Inferior parietal cortex (tissue), 1 donor: ENCODE results near the gene HHAT.

Source experiments
- DNase-seq: peaks from one replicate; pipeline ENCODE4 v3.0.0-alpha.2; 2016; ENCODE audit errors: extremely low spot score

Gene HHAT

DNA sequence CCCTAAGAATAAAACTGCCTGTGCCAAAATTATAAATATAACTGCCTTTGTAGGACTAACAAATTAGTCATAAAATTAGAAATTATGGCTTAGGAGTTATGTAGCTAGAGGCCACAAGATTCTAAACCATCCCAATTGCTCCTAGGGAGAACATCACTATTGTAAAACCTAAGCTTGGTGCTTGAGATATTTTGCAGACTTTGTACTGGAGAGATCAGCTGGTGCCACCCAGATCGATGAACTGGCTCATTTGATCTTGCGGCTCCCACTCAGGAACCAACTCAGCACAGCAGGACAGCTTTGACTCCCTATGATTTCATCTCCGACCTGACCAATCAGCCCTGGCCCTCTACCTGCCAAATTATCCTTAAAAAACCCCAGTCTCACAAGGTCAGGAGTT, 30.6 kb downstream of the HHAT start:
- no peak for DNase-seq

DNA sequence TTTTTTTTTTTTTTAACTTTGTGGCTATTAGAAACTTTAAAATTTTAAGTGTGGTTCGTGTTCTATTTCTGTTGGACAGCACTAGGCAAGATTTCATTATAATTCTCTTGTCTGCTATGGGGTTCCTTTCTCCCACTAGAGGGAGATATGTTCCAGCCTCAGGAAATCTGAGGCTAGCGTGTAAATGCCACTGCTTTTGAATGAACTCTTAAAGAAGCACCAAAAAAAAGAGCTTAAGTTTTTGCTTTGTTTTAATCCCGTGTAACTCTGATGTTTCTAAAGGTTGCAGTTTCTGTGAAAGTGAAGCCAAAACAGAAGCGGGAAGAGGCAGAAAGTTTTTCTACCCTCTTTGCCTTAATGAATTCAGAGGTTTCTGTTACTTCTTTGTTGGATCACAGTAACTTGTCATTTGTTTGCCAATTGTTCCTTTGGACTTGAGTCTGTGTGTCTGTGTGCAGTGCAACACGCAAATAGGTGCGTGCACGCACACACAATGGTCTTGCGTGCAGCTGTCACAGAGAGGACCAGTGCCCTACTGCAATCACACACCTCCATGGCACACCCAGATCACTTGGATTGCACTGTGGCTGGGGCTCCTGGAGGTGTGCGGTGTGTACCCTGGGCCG, 32.3 kb downstream of the HHAT start:
- peak; percentile 83 for DNase-seq

DNA sequence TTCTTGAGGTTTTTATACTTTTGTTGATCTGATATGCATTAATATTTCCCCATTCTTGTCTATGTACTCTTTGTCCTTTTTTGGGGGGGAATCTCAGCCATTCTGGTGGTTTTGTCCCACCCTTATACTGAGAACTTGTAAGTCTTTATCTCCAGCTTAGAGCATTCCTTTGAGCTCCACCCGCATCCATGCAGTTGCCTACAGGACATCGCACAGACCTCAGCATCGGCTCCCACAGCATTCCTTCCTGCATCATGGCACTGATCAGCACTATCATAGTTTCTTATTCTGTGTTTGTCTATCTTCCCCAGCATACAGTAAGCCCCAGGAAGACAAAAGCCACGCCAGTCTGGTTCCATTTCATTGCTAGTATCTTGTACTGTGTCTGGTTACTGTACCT, 33.0 kb downstream of the HHAT start:
- DNase-seq = no peak

DNA sequence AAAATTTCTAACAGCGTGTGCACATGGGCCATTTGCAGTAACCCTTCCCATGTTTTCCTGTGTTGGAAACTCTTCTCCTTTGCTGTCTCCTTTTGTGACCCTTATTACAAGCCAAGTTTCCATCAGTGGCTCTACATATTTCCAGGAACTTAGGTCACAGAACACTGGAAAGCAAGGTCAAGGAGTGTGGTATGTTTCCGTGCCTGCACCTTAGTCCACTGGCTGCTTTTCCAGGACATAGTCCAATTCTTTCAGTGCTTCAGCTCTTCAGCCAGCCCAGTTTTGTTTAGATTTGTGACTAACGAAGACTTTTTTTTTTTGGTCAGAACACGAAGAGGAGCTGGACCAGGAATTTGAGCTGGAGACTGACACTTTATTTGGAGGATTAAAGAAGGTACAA, 33.8 kb downstream of the HHAT start:
- DNase-seq = no peak

DNA sequence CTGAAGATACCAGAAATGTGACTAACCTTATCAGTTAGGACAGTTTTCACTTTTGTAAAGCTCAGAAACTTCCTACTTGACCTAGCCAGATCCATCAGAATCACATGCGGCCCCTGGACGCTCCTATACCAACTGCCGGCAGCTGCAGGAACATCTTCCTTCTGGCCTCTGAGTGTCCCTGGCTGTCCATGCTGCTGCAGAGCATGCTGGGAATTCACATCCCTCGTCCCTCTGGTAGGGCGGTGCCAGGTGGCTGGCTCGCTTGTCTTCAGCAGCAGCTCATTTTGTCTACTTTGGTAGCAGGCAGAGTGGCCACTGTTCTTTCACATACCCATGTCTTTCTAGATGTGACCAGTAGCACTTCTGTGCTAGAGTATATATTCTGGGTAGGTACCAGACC, 34.4 kb downstream of the HHAT start:
- DNase-seq = no peak

DNA sequence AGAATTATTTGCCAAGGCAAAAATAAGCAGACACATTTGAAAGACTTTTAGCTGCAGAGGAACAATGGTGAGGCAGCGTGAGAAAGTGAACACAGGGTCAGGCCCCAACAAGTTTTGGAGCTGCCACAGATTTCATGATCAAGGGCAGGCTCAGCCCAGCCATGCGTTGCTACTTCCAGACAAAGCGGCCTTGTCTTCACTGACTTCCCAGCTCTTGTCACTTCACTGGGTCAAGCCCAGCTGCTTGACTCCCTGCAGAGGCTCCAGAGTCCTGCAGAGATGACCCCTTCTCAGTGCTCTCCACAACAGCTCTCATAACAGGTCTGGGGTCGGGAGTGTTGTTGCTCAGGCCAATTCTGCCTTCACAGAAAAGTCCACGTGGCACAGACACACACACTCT, 35.8 kb downstream of the HHAT start:
- DNase-seq = no peak

DNA sequence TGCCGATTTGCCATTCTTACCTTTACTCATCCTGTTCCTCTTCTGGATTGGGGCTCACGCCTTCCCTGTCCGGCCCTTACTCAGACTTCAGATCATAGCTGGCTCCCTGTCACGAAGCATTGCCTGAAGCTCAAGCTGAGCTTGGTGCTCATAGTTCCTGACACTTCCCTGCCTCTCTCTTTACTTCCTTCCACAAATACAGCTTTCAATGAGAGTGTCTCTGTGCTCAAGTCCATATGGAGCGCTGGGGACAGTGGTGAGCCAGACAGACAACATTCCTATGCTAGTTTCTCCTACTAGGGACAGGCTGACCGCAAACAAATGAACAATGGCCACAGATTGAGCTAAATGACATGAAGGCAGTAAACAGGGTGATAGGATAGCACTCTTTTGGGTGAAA, 38.1 kb downstream of the HHAT start:
- DNase-seq = no peak

DNA sequence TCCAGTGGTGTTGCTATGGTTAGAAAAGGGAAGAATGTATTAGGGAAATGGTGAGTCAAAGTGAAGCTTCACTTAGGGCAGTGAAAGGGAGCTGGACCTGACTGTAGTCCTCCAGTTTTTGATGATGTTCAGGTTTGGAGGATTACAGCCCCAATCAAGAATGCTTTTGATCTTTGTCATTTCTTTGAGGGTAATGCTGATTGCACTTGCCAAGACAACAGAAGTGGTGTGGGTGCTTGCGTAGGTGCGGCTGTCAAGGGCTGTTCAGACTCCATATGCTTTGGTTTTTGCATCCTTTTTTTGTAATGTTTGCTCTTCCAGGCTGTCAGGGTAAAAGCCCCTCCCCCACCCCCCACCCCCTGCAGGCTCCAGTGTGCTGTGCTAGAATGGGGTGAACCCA, 38.9 kb downstream of the HHAT start:
- DNase-seq = no peak

DNA sequence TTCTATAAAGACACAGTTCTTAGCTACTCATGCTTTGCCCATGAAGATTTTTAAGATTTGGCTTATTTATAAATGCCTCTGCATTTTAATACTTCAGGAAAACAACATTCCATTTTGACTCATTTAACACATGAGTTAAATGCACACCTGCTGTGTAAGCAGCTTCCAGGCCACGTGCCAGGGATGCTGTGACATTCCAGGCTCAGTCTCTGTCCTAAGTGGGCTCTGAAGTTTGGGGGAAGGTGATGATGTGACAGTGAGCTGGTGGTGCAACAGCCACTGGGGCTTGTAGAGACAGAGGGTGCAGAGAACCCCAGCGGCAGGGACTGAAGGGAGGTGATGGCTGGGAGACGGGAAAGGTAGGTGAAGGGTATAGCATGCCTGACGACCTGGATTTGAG, 40.7 kb downstream of the HHAT start:
- no peak for DNase-seq

DNA sequence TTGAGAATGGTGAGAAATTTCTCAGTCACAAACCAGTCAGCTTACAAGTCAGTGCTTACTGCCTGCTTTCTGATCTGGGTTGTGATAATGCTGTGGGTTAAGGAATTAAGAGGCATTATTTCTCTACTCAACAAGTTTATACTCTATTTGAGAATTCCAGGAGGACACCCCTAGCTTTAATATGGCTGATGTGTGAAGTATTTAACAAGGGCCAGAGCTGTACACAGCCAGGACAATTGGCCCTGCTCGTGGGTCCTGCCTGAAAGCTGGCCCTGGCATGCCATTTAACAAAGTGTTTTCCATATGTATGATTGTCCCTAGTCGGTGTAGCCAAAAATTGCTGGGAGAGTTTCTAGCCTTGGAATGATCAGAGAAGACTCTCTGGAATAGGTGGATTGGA, 43.2 kb downstream of the HHAT start:
- no peak for DNase-seq

DNA sequence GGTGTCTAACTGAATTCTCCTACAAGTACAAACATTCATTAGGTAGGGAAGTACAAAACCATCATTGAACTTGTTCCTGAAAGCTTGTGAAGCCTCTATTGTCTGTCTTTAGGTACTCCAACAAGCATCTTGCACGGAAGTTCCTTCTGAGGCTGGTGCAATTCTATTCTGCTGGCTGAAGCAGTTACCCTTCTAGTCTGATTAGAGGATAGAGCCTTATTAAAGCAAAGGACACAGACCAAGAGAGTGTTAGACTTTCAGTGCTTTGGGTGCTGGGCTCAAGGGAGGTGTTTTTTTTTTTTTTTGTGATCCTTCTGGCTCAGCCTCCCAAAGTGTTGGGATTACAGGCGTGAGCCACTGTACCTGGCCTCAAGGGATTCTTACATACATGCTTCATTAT, 43.8 kb downstream of the HHAT start:
- no peak for DNase-seq

DNA sequence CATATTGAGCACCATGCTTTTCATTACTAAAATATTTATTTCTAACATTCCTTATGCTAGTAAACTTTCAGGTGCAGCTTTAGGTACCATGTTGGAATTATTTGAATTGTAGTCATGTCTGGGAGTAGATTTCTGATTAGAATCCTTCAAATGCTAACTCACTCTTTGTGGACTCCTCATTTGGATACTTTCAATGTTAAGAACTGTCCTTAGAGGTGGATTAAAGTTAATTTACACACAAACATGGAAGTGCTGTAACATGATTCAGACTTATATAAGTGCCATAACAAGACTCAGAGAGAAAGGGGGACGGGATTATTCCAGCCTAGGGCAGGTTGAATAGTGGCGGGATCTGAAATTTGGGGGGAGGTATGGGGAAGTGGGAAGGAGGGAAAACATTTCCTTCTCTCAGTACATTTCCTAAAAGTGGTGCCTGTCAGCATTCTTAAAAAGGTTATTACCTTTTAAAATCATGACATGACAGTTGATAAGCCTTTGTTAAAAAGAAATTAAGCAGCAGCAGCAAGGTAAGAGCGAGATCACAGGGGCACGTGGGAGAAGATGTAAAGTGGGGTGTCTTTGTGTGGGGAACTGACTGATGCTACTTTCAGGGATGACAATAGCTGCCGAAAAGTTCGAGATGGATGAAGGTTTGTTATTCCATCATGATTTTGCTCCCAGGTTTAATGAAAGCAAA, 44.4 kb downstream of the HHAT start:
- no peak for DNase-seq

DNA sequence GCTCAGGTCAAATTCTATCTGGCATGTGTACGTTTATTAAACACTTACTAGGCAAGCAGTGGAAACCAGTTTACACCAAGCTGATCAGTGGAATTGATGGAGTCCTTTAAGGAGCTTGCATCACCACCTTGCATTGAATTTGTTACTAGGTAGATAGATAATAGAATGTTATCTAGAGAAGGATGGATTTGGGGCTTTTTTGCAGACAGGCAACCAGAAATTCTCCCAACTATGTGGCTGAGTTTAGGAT, 44.9 kb downstream of the HHAT start:
- no peak for DNase-seq

DNA sequence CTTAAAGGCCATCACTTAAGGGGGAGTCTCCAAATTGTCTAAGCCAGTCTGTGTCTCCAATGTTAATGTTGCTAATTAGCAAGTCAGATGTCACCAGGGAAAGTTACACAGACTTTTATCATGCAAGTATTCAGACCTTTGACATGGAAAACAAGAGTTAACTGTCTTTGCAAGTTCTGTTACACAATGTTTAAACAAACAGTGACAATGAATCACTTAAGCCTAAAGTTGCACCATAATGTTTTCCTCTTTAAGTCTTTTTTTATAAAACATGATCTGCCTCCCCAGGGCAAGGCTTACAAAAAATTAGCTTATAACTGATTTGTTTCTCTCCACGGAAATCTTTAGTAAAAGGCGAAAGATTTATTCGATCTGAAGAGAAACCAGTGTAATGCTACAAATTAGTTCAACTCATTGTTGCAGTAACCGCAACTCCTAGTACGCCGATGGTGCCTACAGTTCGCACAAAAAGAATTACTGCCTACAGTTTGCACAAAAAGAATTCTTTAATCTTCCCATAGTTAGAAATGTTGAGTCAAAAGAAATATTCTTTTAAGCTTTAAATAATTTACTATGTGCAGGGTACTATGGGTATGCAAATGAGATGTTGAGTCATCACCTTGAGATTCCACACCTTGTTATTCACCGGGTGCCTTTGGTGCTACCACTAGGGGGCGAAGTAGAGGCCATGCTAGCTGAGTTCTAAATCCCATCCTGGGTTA, 45.3 kb downstream of the HHAT start:
- no peak for DNase-seq

DNA sequence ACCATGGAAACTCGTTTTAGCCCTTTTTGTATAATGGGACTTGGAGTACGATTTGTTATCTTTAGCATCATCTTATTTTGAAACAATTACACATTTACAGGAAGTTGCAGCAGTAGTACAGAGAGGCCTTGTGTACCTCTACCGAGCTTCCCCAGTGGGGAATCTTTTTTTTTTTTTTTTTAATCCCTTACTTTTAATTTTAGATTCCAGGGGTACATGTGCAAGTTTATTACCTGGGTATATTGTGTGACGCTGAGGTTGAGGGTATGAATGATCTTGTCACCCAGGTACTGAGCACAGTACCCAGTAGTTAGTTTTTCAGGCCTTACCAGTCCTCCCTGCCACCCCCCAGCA, 45.9 kb downstream of the HHAT start:
- no peak for DNase-seq

DNA sequence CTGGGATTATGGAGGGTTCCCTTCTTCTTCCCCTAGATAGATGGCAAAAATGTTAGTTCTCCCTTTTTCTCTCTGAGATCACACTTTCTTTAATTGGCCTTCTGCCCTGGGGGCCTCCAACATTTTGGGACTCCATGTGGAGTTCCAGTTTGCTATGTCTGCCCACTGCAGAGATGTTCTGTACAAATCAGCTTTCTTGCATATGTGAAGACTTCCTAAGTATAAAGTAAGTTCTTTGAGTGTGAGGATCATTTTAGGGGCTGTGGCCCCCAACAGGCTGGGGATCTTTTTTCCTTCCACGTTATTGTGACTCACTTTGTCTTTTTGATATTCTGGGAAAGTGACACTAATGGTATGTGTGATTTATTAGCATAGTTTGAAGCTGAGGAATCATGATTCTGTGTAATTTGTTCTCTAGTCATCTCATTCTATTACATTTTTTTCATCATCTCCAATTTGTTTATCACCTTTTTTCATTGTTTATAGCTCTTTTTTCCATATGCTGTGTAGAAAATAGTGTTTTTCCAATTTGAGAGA, 48.2 kb downstream of the HHAT start:
- no peak for DNase-seq

DNA sequence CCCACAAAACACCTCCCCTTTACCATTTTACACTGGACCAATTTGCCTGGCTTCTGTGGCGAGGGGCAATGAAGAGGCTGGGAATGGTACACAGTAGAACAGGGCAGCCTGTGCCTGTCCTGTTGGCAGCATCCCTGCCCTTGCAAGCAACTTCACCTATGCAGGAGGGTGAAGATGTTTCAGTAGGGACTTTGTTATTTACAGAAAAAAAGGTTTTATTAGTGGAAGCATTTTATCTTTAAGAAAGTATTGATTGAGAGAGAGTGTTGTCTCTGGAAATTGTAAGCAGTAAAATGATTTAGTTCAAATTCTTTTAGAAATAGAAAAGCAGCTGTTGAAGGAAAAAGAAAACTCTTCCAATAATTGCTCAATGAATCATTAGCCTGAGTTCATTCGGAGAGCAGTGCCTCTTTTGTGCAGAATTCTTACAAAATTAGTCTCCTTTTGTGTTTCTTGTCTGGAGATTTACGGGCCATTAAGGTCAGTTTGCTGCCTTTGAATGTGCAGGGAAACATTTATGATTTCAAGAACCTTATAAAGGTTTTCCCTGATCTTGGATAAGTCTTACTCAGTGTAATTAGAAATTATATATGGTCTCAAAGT, 49.1 kb downstream of the HHAT start:
- DNase-seq = no peak

DNA sequence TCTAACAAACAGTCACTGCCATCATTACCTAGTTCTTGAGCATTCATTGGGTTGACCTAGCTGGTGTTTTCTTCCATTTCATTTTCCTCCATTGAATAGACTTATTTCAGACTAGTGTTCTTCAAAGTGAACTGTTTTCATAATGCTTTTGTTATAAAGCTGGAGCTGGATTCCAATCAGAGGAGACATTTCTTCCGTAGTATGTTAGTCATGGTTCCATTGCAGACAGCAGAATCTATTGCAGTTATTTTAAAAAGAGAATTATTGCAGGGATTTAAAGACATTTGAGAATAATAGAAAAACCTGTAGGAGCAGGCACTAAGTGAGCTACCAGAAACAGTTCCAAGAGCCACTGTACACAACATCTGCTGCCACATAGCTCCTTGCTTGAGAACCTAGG, 50.0 kb downstream of the HHAT start:
- DNase-seq = no peak

DNA sequence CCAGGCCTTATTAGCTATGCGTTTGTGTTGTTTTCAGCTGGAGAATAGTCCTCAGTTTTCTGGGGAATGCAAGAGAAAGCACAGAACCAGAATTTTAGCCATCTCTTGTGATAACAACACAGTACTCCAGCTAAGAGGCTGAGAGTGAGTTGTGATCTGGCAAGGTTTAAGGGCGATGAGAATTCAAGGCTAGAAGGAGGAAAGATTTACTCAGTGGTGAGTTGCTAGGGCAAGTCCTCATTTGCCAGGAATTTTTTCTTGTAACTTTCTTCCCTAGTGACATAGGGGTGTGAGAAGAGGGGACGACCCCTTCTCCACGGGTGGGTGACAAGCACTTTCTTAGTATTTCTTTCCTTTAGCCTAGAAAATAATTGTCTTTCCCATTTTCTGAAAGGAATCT, 53.2 kb downstream of the HHAT start:
- no peak for DNase-seq

DNA sequence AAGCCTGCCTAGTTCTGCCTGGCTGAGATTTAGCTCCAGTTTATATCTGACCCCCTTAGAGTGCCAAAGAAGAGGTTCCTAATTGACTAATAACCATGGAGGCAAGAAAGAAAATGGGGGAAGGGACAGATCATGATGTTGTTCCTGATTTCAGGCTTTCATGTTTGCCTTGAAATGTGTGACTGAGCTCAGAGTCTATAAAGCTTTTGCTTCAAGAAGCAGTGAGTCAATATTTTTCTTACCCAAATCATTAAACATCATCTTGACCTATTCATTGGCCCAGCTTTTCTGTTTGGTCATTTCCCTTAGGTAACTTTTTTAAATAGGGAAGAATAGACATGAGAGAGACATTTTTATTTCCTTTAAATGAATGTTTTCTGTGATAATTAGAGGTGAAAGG, 55.9 kb downstream of the HHAT start:
- no peak for DNase-seq

DNA sequence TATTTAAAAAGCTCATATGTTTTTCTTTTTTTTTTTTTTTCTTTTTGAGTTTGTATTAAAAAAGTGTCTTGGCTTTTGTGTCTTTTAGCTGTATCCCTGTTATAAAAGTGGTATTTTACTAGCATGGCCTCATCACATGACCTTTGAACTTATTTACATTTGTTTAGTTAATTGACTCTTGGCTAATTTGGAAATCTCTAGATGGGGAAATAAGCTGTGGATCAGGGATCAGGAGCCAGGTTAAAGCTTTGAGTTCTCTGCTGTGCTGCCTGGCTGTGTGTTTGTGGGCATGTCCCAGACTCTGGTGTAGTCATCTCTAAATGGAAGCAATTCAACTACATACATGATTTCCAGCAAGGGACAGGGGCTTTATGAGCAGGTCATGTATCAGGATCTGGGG, 56.5 kb downstream of the HHAT start:
- no peak for DNase-seq

DNA sequence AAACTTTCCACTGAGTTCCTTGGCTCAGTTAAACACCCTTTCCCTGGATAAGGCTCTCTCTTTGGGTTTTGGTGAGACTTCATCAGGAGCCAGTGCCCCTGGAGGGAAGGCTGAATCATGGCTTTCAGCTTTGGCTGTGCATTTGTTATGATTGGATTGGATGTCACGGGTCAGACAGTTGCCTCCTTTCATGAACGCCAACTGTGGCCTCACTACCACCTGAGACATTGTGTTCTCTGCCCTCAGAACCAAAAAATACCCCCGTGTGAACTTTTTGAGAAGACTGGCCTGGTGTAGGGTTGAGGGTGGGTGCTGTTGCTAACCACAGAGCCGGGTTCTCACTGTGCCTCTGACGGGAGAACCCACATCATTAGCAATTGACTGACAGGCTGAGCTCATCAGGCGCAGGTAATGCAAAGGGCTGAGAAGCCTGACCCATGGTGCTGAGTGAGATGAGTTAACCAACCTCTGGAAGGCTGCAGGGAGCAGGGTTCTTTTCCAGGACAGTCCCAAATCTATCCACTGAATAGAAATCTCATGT, 65.6 kb downstream of the HHAT start:
- no peak for DNase-seq

DNA sequence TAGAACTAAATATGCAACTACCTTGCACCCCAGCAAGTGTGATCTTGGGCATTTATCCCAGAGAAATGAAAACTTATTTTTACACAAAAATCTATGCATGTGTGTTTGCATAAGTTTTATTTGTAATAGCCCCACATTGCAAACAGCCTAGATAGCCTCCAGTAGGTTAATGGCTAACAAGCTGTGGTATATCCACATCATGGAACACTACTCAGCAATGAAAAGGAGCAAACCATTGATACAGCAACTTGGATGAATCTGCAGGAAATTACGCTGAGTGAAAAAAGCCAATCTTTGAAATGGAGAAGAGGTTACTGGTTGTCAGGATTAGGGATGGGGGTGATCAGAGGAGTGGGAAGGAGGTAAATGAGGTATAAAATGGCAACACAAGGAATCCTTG, 67.8 kb downstream of the HHAT start:
- DNase-seq = no peak
